Activated CD4-positive, alpha-beta T cell treated with anti-CD3 and anti-CD28 coated beads, Interleukin-2, amount 50 U/mL, for 48 hours (primary cell): ENCODE measurements around the gene HOXA13.

Experiments used
- DNase-seq, 2 experiments: peaks; one replicate each; pipeline ENCODE4 v3.0.0-alpha.2; 2020

HOXA13 gene

GRCh38 chr7:27235387-27236311 is 35.8 kb upstream of the HOXA13 start:
- DNase-seq: no peak

DNA sequence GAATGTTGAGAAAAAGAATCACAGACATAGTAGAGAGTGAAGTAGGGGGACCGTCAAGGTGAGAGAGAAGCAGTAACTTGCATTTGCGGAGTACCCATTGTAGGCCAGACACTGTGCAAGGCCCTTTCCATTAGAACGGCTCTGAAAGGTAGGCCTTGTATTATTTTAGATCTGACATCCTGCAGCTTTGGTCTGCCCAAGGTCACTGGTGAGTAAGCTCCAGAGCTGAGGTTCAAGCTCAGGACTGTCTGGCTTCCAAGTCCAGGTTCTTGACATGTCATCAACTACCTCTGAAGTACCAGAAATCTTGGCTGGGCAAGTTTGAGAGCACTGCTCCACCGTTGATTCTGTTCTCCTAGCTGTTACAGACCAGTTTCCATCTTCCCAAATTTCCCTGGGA is 29.6 kb upstream of the HOXA13 start:
- no peak for DNase-seq

DNA sequence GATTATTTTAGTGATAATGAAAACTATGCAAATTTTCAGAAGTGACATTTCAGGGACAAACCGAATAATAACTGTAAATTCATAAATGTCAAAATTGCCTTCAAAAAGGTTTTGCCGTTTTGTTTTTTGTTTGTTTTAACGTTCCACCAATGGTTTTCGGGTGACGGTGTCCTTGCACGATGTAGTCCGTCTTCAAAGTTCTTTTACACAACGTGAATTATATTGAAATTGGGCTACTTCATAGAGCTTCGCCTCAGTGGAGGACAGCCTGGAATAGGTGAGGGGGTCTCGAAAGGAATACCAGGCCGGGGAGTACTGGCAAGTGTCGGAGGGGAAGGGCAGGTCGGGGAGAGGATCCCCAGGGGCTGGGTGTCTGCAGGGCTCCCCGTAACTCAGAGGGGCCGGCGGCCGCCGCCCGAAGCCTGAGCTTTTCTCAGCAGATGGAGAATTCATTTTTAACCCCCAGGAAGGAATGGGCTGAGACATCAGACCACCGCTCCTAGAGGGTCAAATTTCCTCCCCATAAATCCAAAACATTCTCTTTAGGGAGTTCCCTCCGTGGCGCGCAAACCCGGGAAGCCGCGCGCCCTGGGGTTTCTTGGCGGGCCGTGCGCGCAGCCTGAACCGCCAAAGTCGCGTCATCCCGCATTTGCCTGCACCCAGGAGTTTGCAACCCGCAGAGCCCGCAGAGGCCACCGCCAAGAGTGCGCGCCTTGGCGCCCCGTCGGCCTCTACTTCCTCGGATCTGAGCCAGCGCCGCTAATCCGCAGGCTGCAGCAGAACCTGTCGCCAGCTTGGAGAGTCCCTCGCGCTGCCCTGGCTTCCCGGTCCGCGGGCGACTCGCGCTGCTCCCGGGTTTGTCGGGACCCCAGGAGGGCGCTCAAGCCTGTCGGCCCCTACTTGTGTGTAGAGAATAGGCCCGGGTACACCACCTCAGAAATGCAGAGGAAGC is 25.4 kb upstream of the HOXA13 start:
- DNase-seq: no peak

GRCh38 chr7:27223941-27224575 is 24.2 kb upstream of the HOXA13 start:
- no peak for DNase-seq

GRCh38 chr7:27221201-27221797 is 21.4 kb upstream of the HOXA13 start:
- no peak for DNase-seq

- DNase-seq: no peak
Measured at GRCh38 chr7:27220440-27220955, 20.6 kb upstream of the HOXA13 start.

DNA sequence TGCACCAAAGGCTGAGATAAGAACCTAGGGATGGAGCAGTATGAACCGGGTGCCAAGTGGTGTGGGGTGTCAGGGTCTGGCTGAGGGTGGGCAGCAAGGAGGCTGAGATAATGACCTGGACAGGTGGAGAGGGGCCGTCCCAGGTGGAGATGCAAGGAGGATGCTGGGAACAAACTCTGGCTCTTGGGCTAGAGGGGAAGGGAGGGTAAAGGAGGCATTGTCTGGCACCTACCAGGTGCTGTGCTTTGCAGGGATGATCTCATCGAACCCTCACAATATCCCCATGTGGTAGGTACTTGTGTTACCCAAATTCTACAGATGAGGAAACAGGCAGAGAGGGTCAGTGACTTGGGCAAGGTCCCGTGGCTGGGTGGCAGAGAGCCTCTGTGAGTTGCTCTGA is 19.9 kb upstream of the HOXA13 start:
- no peak for DNase-seq

DNA sequence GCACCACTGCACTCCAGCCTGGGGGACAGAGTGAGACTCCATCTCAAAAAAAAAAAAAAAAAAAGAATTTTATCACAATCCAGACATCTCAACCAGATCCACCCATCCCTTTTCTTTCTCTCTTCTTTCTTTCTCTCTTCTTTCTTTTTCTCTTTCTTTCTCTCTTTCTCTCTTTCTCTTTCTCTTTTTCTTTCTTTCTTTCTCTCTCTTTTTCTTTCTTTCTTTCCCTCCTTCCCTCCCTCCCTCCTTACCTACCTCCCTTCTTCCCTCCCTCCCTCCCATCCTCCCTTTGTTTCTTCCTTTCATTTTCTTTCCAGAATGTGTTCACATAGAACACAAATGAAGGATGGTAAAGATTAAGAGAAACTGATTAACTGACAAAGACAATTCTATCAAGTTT is 18.1 kb upstream of the HOXA13 start:
- no peak for DNase-seq

DNA sequence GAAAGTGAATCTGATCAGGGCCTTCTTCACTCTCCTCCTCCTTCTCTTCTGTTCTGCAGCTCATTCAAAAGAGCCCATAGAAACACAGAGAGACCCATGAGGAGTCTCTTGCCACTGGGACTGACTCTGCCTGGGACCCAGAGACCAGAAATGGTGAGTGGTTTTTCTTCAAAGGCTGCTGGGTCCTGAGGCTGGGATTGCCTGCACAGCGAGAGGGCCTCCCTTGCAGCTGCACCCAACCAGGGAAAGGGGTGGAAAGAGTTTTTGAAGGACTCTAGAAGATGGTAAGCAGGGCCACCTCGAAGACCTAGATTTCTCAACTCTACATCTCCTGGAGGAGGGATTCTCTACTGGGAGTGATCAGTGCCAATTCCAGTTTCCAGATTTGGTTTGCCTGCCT is 15.5 kb upstream of the HOXA13 start:
- no peak for DNase-seq

DNA sequence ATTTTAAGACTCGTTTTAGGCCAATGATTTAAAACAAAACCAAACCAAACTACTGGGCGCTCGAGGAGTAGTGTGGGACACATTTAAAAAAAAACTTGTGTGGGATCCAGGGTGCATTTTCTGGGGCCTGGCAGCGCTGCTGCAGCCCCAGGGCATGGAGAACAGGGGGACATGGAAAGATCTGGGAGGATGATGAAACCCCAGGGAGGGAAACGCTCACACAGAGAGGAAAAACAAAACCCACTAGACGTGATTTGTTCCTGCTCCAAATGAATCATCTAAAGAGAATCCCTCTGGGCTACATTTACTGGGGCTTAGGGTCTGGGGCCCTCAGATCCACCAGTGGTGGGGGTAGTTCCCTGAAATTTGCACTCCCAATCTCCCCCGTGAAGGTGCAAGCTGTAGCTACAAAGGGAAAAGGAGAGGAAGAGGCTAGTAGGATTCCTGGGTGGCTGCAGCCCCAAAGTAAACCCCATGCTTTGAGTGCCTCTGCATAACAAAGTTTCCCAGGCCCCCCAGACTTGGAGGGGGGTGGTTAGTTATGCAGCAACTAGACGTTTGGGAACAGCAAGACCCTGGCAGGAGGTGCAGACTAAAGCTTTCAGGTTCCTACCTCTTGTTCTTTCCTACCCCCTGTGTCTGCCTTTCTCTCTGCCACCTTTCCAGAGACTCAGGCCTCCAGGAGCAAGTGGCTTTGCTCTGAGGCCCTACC is 14.5 kb upstream of the HOXA13 start:
- no peak for DNase-seq

DNA sequence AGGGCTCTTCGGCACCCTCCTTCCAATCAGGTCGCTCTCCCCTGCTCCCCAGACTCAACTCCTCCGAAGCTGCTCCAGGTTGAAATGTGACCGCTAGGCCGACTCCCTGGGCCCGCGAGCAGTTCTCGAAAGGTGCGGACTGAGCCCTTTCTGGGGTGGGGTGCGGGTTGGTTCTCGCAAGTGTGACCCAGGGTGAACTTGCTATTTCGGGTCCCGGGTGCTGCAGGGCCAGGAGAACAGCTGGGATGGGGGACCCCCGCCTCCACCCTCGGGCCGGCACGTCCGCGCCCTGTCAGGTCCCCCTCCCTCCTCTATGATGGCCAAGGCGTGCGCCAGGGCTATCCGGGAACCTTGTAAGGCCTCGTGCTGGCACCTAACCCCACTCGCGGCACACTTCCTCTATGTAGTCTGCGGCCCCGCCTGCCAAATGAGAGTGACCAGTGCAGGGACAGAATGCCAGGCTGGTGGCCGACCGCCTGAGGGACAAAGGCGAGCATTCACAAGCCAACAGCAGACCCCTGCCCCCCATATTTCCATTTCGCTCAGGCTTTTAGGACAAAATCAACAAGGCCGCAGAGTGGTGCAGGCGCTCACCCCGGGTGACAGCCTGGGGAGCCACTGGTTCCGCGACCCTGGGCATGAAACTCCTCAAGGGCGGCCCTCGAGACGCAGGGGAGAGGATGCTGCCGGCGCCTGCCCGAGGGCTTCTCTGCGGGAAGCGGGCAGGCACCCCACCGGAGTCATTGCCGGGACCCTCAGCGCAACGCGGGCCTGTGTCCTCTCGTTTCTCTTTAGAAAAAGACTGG is 13.7 kb upstream of the HOXA13 start:
- DNase-seq: no peak

- DNase-seq: no peak
Measured at GRCh38 chr7:27212497-27213432, 12.9 kb upstream of the HOXA13 start.

- no peak for DNase-seq
Measured at GRCh38 chr7:27211764-27212204, 11.9 kb upstream of the HOXA13 start.

GRCh38 chr7:27211084-27211446 is 11.2 kb upstream of the HOXA13 start:
- DNase-seq: no peak

DNA sequence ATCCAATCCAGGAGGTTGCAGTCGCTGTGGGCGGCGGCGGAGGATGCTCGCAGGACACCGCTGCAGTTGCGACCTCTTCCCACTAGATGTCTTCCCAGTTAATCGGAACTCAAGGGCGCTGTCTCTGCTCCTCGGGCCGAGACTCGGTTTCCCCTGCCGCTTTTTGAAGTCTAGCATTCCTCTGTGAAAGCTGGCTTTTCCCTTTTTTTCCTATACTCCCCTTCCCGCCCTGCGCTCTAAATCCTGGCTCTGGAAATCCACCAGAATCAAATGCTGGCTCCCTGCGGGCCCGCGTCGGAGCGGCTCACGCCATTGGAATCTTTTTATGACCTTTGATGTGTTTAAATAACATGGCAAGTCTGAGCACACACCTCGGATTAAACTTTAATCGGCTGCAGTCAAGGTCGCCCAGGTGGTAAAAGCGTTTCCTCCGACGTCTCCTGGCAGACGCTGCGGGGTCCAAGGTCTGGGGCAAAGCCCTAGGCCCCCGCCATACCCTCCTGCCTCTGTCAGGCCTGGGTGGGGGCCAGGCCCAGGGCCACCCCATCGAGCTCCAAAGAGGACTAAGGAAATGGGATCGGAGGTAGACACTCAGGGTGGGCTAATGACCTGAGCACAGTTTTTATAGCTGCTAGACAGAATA is 10.7 kb upstream of the HOXA13 start:
- DNase-seq: peak; percentile 59 to 66

- DNase-seq: no peak
Measured at GRCh38 chr7:27209933-27210440, 10.1 kb upstream of the HOXA13 start.

GRCh38 chr7:27208998-27209397 is 9.1 kb upstream of the HOXA13 start:
- DNase-seq: no peak

DNA sequence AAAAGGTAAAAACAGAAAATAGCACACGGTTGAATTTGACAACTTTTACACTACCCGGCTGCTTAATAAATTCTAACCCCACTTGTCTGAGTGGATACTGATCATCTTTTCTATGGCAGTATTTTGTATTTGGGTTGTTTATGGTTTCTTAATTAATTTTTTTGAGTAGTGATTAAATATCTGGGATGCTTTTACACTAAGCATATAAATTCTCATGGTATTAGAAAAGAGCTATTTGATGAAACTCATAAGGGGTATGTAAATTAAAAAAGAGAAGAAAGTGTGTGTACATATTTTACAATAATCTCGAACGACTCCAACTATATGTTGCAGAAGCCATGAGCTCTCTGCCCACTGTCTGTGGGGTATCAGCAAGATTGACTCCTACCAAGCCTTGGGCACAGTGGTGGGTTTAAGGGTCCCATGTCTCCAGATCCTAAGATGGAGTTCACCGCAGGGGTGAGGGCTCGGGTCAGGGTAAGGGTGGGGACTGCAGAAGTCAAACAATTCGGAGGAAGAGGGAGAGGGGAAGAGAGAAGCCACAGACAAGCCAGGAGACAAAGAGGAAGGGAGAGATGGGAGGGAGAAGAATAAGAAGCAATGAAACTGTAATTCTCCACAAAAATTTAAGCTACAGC is 7.6 kb upstream of the HOXA13 start:
- no peak for DNase-seq
